NCI-H510A (cell line): Measurements from ENCODE around the gene EML6.

Source experiments
- DNase-seq: peaks from one replicate; lab custom pipeline; 2025; lab: John Stamatoyannopoulos, UW

The EML6 gene

GRCh38 chr2:54880428-54880827 is 157.0 kb downstream of the EML6 start:
- no peak for DNase-seq

GRCh38 chr2:54881759-54882158 is 158.3 kb downstream of the EML6 start:
- DNase-seq = no peak

- DNase-seq = no peak
These were observed 162.4 kb downstream of the EML6 start for GRCh38 chr2:54885891-54886290.

GRCh38 chr2:54887850-54888545 is 164.5 kb downstream of the EML6 start:
- no peak for DNase-seq

- DNase-seq = no peak
These were observed 165.6 kb downstream of the EML6 start for GRCh38 chr2:54889053-54889452.

GRCh38 chr2:54891909-54892308 is 168.4 kb downstream of the EML6 start:
- DNase-seq = no peak

GRCh38 chr2:54894467-54894866 is 171.0 kb downstream of the EML6 start:
- no peak for DNase-seq

GRCh38 chr2:54895730-54896129 is 172.3 kb downstream of the EML6 start:
- DNase-seq = no peak

- no peak for DNase-seq
These were observed 174.2 kb downstream of the EML6 start for GRCh38 chr2:54897420-54898310.

GRCh38 chr2:54898456-54899226 is 175.2 kb downstream of the EML6 start:
- no peak for DNase-seq

GRCh38 chr2:54899576-54900200 is 176.2 kb downstream of the EML6 start:
- DNase-seq = no peak

GRCh38 chr2:54901224-54901986 is 177.9 kb downstream of the EML6 start:
- no peak for DNase-seq

- DNase-seq = no peak
These were observed 179.3 kb downstream of the EML6 start for GRCh38 chr2:54902763-54903162.

GRCh38 chr2:54903736-54904554 is 180.5 kb downstream of the EML6 start:
- no peak for DNase-seq

GRCh38 chr2:54904836-54905235 is 181.4 kb downstream of the EML6 start:
- no peak for DNase-seq

GRCh38 chr2:54906716-54907115 is 183.3 kb downstream of the EML6 start:
- no peak for DNase-seq

- DNase-seq = no peak
These were observed 184.2 kb downstream of the EML6 start for GRCh38 chr2:54907663-54908062.

- DNase-seq = no peak
These were observed 185.1 kb downstream of the EML6 start for GRCh38 chr2:54908591-54908990.

- DNase-seq = no peak
These were observed 185.5 kb downstream of the EML6 start for GRCh38 chr2:54909001-54909400.

- DNase-seq = no peak
These were observed 188.8 kb downstream of the EML6 start for GRCh38 chr2:54912305-54912704.
